Measurements from ENCODE around the gene TLR7.

TLR7 gene

DNA sequence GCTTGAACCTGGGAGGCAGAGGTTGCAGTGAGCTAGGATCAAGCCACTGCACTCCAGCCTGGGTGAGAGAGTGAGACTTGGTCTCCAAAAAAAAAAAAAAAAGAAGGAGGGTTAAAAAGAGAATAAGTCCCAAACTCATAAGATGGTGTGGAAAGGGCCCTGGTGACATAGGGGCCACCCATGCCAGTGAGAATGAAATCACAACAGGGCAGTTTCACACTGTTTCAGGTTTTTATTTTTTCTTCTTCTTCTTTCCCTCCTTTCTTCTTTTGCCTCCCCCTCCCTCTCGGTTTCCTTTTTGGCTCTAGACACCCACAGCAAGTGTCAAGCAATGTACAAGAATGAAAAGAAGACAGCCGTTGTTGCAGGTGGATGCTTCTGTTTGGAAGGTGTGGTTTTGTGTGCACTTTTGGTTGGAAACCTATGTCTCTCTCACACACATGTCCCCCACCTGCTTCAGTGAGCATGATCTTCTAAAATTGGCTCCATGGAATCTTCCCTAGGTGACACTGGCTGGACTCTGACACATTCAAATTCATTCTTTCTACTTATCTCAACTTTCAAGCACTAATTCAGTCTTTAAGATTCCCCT, 25.1 kb downstream of the TLR7 start:
- no peaks in the 10 kb centered on the region for H3K79me1 ChIP-seq (ENCODE audit: low read length)
- H3K79me2 ChIP-seq (ENCODE audit: control insufficient read depth, insufficient read depth, low read length, poor library complexity), result no peaks in the 10 kb centered on the region
- H4K8ac ChIP-seq (ENCODE audit: low read depth, low read length), result no peak overlapping the region
- H3K4ac ChIP-seq (ENCODE audit: low read depth, low read length), result no peak overlapping the region
- H3K4me3 ChIP-seq (ENCODE audit: low read depth, low read length), result no peak overlapping the region
- no peak overlapping the region for H3K23ac ChIP-seq (ENCODE audit: low read length)
- H3K9ac ChIP-seq (ENCODE audit: low read length), result no peak overlapping the region
- H3K4me2 ChIP-seq (ENCODE audit: low read length), result no peak overlapping the region
- H2AFZ ChIP-seq (ENCODE audit: insufficient read depth, low read length, poor library complexity), result no peak overlapping the region
- WGBS (ENCODE audit: extremely low coverage, insufficient coverage, insufficient read length), result no CpG with 5 or more reads among the region's 2 CpGs
- no peak overlapping the region for H2AK5ac ChIP-seq (ENCODE audit: low read length)
- H2BK5ac ChIP-seq (ENCODE audit: low read depth, low read length, poor library complexity), result no peak overlapping the region
- H3K9me3 ChIP-seq (ENCODE audit: insufficient read depth, low read depth, low read length), result no peaks in the 10 kb centered on the region
- H3K36me3 ChIP-seq (ENCODE audit: control insufficient read depth in 1 of 2, insufficient read depth in 2 of 2, low read length in 2 of 2), result no peaks in the 10 kb centered on the region
- no peak overlapping the region for H3K27ac ChIP-seq (ENCODE audit: low read depth, low read length)
- H3K27me3 ChIP-seq (ENCODE audit: insufficient read depth, low read length), result no peaks in the 10 kb centered on the region
- no peak for DNase-seq
- H2BK120ac ChIP-seq (ENCODE audit: insufficient read depth, low read length, poor library complexity), result no peak overlapping the region
- no peak overlapping the region for H4K91ac ChIP-seq (ENCODE audit: low read depth, low read length)
- H3K18ac ChIP-seq (ENCODE audit: low read length), result no peak overlapping the region
- H4K12ac ChIP-seq (ENCODE audit: low read depth, low read length), result no peak overlapping the region
- no peak overlapping the region for H3K14ac ChIP-seq (ENCODE audit: low read length)
- H3K4me1 ChIP-seq (ENCODE audit: control insufficient read depth in 1 of 2, insufficient read depth in 2 of 2, low read length in 2 of 2), result no peaks in the 10 kb centered on the region
- no peak overlapping the region for H2BK12ac ChIP-seq (ENCODE audit: low read length)

DNA sequence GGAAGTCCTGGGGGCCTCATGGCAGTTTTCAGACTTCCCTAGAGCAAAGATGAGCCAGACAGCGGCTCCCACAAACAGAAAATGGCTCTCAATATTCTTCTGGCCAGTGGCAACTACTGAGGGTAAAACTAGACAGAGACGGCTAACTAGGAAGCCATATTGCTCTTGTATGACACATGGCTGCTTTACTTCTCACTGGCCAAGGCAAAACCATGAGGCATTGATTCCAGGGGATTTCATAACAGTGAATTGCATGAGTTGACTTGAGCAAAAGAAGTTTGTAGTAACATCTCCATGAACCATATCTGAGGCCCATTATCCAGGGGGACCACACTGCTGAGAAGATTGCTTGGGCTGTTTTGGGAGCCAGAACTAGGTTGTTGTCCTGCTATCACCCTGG, 25.8 kb downstream of the TLR7 start:
- Histone ChIP-seq H2AFZ (ENCODE audit: insufficient read depth, low read length, poor library complexity) (no peak overlapping the region), H2BK120ac (ENCODE audit: insufficient read depth, low read length, poor library complexity) (no peak overlapping the region), H4K12ac (ENCODE audit: low read depth, low read length) (no peak overlapping the region), H2BK5ac (ENCODE audit: low read depth, low read length, poor library complexity) (no peak overlapping the region), H3K4me2 (ENCODE audit: low read length) (no peak overlapping the region), H3K18ac (ENCODE audit: low read length) (no peak overlapping the region), H2BK12ac (ENCODE audit: low read length) (no peak overlapping the region), H3K4me3 (ENCODE audit: low read depth, low read length) (no peak overlapping the region), H3K4me1 (ENCODE audit: control insufficient read depth in 1 of 2, insufficient read depth in 2 of 2, low read length in 2 of 2) (no peaks in the 10 kb centered on the region), H3K36me3 (ENCODE audit: control insufficient read depth in 1 of 2, insufficient read depth in 2 of 2, low read length in 2 of 2) (no peaks in the 10 kb centered on the region), H3K79me2 (ENCODE audit: control insufficient read depth, insufficient read depth, low read length, poor library complexity) (no peaks in the 10 kb centered on the region), H3K14ac (ENCODE audit: low read length) (no peak overlapping the region), H3K9ac (ENCODE audit: low read length) (no peak overlapping the region), H3K27ac (ENCODE audit: low read depth, low read length) (no peak overlapping the region), H3K9me3 (ENCODE audit: insufficient read depth, low read depth, low read length) (no peaks in the 10 kb centered on the region), H4K8ac (ENCODE audit: low read depth, low read length) (no peak overlapping the region), H3K79me1 (ENCODE audit: low read length) (no peaks in the 10 kb centered on the region), H4K91ac (ENCODE audit: low read depth, low read length) (no peak overlapping the region), H3K27me3 (ENCODE audit: insufficient read depth, low read length) (no peaks in the 10 kb centered on the region), H3K4ac (ENCODE audit: low read depth, low read length) (no peak overlapping the region), H2AK5ac (ENCODE audit: low read length) (no peak overlapping the region), H3K23ac (ENCODE audit: low read length) (no peak overlapping the region)
- WGBS (ENCODE audit: extremely low coverage, insufficient coverage, insufficient read length), result no CpG with 5 or more reads among the region's 2 CpGs
- DNase-seq, result no peak

DNA sequence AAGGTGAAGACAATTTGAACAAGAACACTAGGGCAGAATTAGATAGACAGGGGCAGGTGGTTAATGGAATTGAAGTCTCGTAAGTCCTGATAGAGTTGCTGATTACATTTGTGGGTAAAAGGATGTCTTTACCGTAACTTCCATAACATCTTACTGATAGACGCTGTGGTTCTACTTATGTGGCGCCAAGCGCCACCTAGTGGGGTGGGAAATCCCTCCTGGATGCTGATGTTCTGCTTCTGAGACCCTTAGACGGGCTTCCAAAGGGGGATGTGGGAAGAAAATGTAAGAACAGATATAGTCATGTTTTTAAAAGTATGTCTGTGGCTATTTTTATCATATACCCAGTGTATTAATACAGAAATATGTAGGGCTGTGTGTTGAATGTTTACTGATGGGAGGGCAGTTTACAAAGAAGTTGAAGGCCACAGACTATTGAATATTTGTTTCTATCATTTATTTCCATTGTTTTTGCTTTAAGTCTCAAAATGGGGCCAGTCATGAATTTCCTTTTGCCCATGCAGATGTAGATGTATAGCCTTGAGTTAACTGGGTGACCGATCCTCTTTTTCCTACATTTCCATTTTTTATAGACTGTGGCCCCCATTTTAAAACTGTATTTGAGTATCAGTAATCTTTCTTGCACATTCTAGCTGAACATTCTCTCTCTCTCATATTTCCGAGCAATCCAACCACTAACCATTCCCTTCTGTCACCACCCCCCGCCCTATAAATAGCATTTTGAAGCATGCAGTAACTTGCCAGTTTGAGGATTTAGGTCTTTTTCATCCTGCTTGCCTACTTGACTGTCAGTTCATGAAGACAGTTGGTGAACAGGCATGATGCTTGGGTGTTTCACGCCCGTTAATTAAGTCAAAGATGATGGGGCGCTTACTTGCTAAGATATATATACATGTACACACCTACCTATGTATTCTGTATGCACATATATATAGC, 27.5 kb downstream of the TLR7 start:
- H3K18ac ChIP-seq (ENCODE audit: low read length), result no peak overlapping the region
- no peak overlapping the region for H3K23ac ChIP-seq (ENCODE audit: low read length)

DNA sequence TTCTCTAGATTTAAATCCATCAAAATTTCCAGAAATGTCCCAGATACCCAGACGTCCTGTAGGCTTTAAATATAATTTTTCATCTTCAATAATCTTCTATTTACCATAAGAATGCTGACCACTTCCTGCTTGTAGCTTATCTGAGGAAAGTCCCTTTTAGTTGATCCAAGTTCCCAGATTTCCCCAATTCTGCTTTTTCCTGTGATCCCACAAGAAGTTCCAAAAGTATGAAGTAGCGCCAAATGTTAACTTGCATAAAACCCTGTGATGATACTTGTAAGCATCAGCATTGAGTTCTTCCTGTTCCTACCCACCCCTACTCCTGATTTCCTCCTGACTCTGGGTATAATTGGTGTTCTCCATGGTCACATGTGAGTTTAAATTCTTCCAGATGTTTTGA, 29.0 kb downstream of the TLR7 start:
- Histone ChIP-seq H3K4me1 (ENCODE audit: control insufficient read depth in 1 of 2, insufficient read depth in 2 of 2, low read length in 2 of 2) (no peaks in the 10 kb centered on the region), H3K9me3 (ENCODE audit: insufficient read depth, low read depth, low read length) (no peaks in the 10 kb centered on the region), H3K4me2 (ENCODE audit: low read length) (no peak overlapping the region), H4K8ac (ENCODE audit: low read depth, low read length) (no peak overlapping the region), H2BK12ac (ENCODE audit: low read length) (no peak overlapping the region), H3K23ac (ENCODE audit: low read length) (no peak overlapping the region), H3K27ac (ENCODE audit: low read depth, low read length) (no peak overlapping the region), H4K91ac (ENCODE audit: low read depth, low read length) (no peak overlapping the region), H3K9ac (ENCODE audit: low read length) (no peak overlapping the region), H3K27me3 (ENCODE audit: insufficient read depth, low read length) (no peaks in the 10 kb centered on the region), H3K79me2 (ENCODE audit: control insufficient read depth, insufficient read depth, low read length, poor library complexity) (no peaks in the 10 kb centered on the region), H3K79me1 (ENCODE audit: low read length) (no peaks in the 10 kb centered on the region), H3K36me3 (ENCODE audit: control insufficient read depth in 1 of 2, insufficient read depth in 2 of 2, low read length in 2 of 2) (no peaks in the 10 kb centered on the region), H3K4ac (ENCODE audit: low read depth, low read length) (no peak overlapping the region), H2AK5ac (ENCODE audit: low read length) (no peak overlapping the region), H2BK120ac (ENCODE audit: insufficient read depth, low read length, poor library complexity) (no peak overlapping the region), H3K18ac (ENCODE audit: low read length) (no peak overlapping the region), H4K12ac (ENCODE audit: low read depth, low read length) (no peak overlapping the region), H2AFZ (ENCODE audit: insufficient read depth, low read length, poor library complexity) (no peak overlapping the region), H3K14ac (ENCODE audit: low read length) (no peak overlapping the region), H3K4me3 (ENCODE audit: low read depth, low read length) (no peak overlapping the region), H2BK5ac (ENCODE audit: low read depth, low read length, poor library complexity) (no peak overlapping the region)
- no CpG with 5 or more reads among the region's 2 CpGs for WGBS (ENCODE audit: extremely low coverage, insufficient coverage, insufficient read length)
- DNase-seq, result no peak

More for the DNA sequence above, 27.5 kb downstream of the TLR7 start:
- H4K12ac ChIP-seq (ENCODE audit: low read depth, low read length), result no peak overlapping the region
- no peaks in the 10 kb centered on the region for H3K36me3 ChIP-seq (ENCODE audit: control insufficient read depth in 1 of 2, insufficient read depth in 2 of 2, low read length in 2 of 2)
- H4K8ac ChIP-seq (ENCODE audit: low read depth, low read length), result no peak overlapping the region
- H2AFZ ChIP-seq (ENCODE audit: insufficient read depth, low read length, poor library complexity), result no peak overlapping the region
- no peak overlapping the region for H2BK5ac ChIP-seq (ENCODE audit: low read depth, low read length, poor library complexity)
- no peak overlapping the region for H4K91ac ChIP-seq (ENCODE audit: low read depth, low read length)
- no peaks in the 10 kb centered on the region for H3K79me1 ChIP-seq (ENCODE audit: low read length)
- H3K4me3 ChIP-seq (ENCODE audit: low read depth, low read length), result no peak overlapping the region
- H3K14ac ChIP-seq (ENCODE audit: low read length), result no peak overlapping the region
- no peaks in the 10 kb centered on the region for H3K79me2 ChIP-seq (ENCODE audit: control insufficient read depth, insufficient read depth, low read length, poor library complexity)
- H3K27me3 ChIP-seq (ENCODE audit: insufficient read depth, low read length), result no peaks in the 10 kb centered on the region
- no peak overlapping the region for H3K9ac ChIP-seq (ENCODE audit: low read length)
- WGBS (ENCODE audit: extremely low coverage, insufficient coverage, insufficient read length), result no CpG with 5 or more reads among the region's 12 CpGs
- no peak overlapping the region for H3K27ac ChIP-seq (ENCODE audit: low read depth, low read length)
- no peak overlapping the region for H3K4ac ChIP-seq (ENCODE audit: low read depth, low read length)
- H3K4me1 ChIP-seq (ENCODE audit: control insufficient read depth in 1 of 2, insufficient read depth in 2 of 2, low read length in 2 of 2), result no peaks in the 10 kb centered on the region
- no peaks in the 10 kb centered on the region for H3K9me3 ChIP-seq (ENCODE audit: insufficient read depth, low read depth, low read length)
- H2BK12ac ChIP-seq (ENCODE audit: low read length), result no peak overlapping the region
- H2AK5ac ChIP-seq (ENCODE audit: low read length), result no peak overlapping the region
- H3K4me2 ChIP-seq (ENCODE audit: low read length), result no peak overlapping the region
- H2BK120ac ChIP-seq (ENCODE audit: insufficient read depth, low read length, poor library complexity), result no peak overlapping the region
- peak in 1 of 2 donors; percentile 58 for DNase-seq

All from trophoblast cell (in vitro differentiated cells and primary cell).